Stomach (tissue), 9 donors: Measurements from ENCODE around the gene SLC17A2. TPM values are rescaled to one million over a fixed set of nuclear protein-coding genes. Genes with fewer than 3 reads are reported as not detected.
A peak's percentile ranks its signal among the peaks of the same experiment; 100 is the strongest.

ENCODE experiments used
- DNase-seq, 2 donors: peaks; one replicate each; pipeline versions ENCODE4 v3.0.0 to v3.0.0-alpha.2; 2013 to 2019
- H3K27ac ChIP-seq, 5 donors: fragments of 200-600 bp in 4 of 5; sonication (generic) in 4 of 5; one replicate each; pipeline ENCODE4 v1.5.1; 2013 to 2019; ENCODE audit warnings: mild to moderate bottlenecking in 1 of 5, moderate library complexity in 1 of 5
- H3K27me3 ChIP-seq, 3 donors: fragments of 200-600 bp; sonication (generic); one replicate each; pipeline ENCODE4 v1.5.1; 2017 to 2019; ENCODE audit warnings: mixed run types in 1 of 3
- H3K36me3 ChIP-seq, 4 donors: fragments of 200-600 bp; sonication (generic); 1 replicate in 3 of 4; 2 replicates in 1 of 4; pipeline ENCODE4 v1.5.1; 2016 to 2019
- H3K4me1 ChIP-seq, 4 donors: fragments of 200-600 bp; sonication (generic); one replicate each; pipeline ENCODE4 v1.5.1; 2016 to 2019
- H3K4me3 ChIP-seq, 4 donors: fragments of 200-600 bp; sonication (generic) in 3 of 4; one replicate each; pipeline ENCODE4 v1.5.1; 2016 to 2019; ENCODE audit warnings: mild to moderate bottlenecking in 1 of 4
- H3K9me3 ChIP-seq, 4 donors: fragments of 200-600 bp; sonication (generic); one replicate each; pipeline ENCODE4 v1.5.1; 2016 to 2019
- EP300 ChIP-seq: sonication (generic); formaldehyde crosslinking; IDR thresholded peaks from one replicate; pipeline ENCODE4 v1.6.1; 2017; ENCODE audit warnings: antibody characterized with exemption
- POLR2A ChIP-seq, 4 donors: fragments of 450-650 bp; IDR thresholded peaks; one replicate each; pipeline ENCODE4 v1.6.1; 2016; ENCODE audit warnings: antibody characterized with exemption in 4 of 4, control low read depth in 2 of 4, mild to moderate bottlenecking in 1 of 4, moderate library complexity in 1 of 4
- POLR2AphosphoS5 ChIP-seq, 3 donors: sonication (generic); formaldehyde crosslinking; IDR thresholded peaks; one replicate each; pipeline ENCODE4 v1.6.1; 2016; ENCODE audit warnings: antibody characterized with exemption in 3 of 3
- WGBS, 5 donors: extraction: QIAGEN DNeasy Blood & Tissue Kit in 3 of 5; methylation state at CpG; one replicate each; pipeline versions ENCODE4 v1.1.5 to v1.1.7; 2013 to 2018; 5-methylcytosine and 5-hydroxymethylcytosine counted together
- intact Hi-C: fragments of 100-400 bp; cut with DNase I; formaldehyde crosslinking; loops from one replicate; pipeline ENCODE4 v1.15.1; 2023; ENCODE audit warnings: low total_unique reads
- polyA plus RNA-seq, 3 donors: library from polyadenylated mRNA; stranded (reverse); fragments of 200-250 nt; gene quantifications; one replicate each; pipeline ENCODE4 v1.2.3, GENCODE V29; 2013
- total RNA-seq, 5 donors: library from RNA; depleted of rRNA; stranded (reverse); fragments of >200 nt; gene quantifications; one replicate each; pipeline versions ENCODE4 v1.1.0 to v1.2.3, GENCODE V29; 2014 to 2016
- TF ChIP-seq, protein P1 (sequence below), 7 experiments: fragments of 450-650 bp in 4 of 7; fragments of 200-600 bp in 3 of 7; sonication (generic) in 3 of 7; IDR thresholded peaks; one replicate each; pipeline ENCODE4 v1.5.1; 2016 to 2019; ENCODE audit warnings: antibody characterized with exemption in 7 of 7, control low read depth in 2 of 7, mild to moderate bottlenecking in 1 of 7
- donor health status: healthy with polysubstance abuse.
- donor health status: Bipolar disorder and iron deficiency.
- donor health status: healthy.

SLC17A2 gene
- total and polyA plus RNA-seq, 8 donors = not detected

DNA sequence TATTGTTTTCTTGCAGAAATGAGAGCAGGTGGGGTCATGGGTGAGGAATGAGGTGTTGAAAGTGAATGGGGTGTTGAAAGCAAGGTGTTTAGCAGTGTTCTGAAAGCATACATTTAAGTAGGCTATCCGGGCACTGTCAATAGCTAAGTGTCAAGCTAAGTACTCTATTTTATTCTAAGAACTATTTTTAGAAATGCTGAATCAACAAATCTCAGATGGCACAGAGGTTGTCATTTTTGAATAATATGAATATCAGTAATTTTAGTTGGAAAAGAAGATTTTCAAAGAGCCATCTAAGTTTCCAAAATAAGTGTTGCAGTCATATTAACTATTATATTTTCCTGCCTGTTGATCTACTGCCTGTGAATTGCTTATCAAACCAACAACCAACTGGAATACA, 34.7 kb downstream of the SLC17A2 start:
- 73 to 92% (median 80%) methylated on average over 1 of the region's 1 CpG for WGBS, 5 donors
- DNase-seq = no peak
- H3K27me3 ChIP-seq = no peaks in the 10 kb centered on the region
- TF ChIP-seq POLR2A (IDR thresholded peaks at IDR 0.05) (no peak), POLR2AphosphoS5 (IDR thresholded peaks at IDR 0.05) (no peak), EP300 (no peak)
- TF ChIP-seq, protein P1, sequence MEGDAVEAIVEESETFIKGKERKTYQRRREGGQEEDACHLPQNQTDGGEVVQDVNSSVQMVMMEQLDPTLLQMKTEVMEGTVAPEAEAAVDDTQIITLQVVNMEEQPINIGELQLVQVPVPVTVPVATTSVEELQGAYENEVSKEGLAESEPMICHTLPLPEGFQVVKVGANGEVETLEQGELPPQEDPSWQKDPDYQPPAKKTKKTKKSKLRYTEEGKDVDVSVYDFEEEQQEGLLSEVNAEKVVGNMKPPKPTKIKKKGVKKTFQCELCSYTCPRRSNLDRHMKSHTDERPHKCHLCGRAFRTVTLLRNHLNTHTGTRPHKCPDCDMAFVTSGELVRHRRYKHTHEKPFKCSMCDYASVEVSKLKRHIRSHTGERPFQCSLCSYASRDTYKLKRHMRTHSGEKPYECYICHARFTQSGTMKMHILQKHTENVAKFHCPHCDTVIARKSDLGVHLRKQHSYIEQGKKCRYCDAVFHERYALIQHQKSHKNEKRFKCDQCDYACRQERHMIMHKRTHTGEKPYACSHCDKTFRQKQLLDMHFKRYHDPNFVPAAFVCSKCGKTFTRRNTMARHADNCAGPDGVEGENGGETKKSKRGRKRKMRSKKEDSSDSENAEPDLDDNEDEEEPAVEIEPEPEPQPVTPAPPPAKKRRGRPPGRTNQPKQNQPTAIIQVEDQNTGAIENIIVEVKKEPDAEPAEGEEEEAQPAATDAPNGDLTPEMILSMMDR (IDR thresholded peaks at IDR 0.05) = no peak
- H3K4me3 ChIP-seq = no peak overlapping the region
- no peak overlapping the region for H3K27ac ChIP-seq
- H3K9me3 ChIP-seq = no peaks in the 10 kb centered on the region
- H3K36me3 ChIP-seq = no peaks in the 10 kb centered on the region
- no peaks in the 10 kb centered on the region for H3K4me1 ChIP-seq
- intact Hi-C loops = no loop called here

DNA sequence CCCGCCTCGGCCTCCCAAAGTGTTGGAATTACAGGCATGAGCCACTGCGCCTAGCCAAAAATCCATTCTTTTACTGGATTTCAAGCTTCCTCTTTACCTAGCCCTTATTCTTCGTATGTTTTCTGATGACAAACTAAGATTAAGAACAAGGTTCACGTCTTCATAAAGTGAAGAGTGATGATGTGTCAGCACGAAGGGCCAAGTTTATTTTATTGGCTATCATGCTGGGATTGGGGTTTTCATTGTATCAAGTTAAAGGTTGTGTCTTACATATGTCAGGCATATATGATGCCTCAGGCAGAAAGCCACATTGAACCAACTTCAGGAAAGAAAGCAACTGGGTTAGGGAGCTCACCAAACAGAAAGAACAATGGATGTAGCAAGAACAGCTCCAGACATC, 36.7 kb downstream of the SLC17A2 start:
- no peaks in the 10 kb centered on the region for H3K36me3 ChIP-seq
- no peaks in the 10 kb centered on the region for H3K9me3 ChIP-seq
- no peaks in the 10 kb centered on the region for H3K4me1 ChIP-seq
- DNase-seq = no peak
- TF ChIP-seq POLR2A (IDR thresholded peaks at IDR 0.05) (no peak), EP300 (no peak), POLR2AphosphoS5 (IDR thresholded peaks at IDR 0.05) (no peak)
- TF ChIP-seq, protein P1 (IDR thresholded peaks at IDR 0.05) = no peak
- H3K27ac ChIP-seq = no peak overlapping the region
- intact Hi-C loops = no loop called here
- no peak overlapping the region for H3K4me3 ChIP-seq
- WGBS, 5 donors = 71 to 83% (median 73%) methylated on average over 6 of the region's 6 CpGs
- no peaks in the 10 kb centered on the region for H3K27me3 ChIP-seq

DNA sequence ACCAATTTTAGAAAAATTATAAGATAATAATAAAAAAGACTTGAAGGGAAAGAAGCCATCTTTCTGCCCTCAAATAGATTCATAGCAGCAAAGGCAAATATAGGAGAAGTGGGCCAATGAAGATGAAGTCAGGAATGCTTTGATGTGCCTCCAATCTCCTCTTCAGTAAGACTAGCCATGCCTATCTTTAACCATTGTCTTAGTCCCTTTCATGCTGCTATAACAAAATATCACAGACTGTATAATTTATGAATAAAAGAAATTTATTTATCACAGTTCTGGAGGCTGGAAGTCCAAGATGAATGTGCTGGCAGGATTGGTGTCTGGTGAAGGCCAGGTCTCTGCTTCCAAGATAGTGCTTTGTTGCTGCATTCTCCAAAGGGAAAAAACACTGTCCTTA, 37.6 kb downstream of the SLC17A2 start:
- intact Hi-C loops = no loop called here
- Histone ChIP-seq H3K4me1 (no peaks in the 10 kb centered on the region), H3K36me3 (no peaks in the 10 kb centered on the region), H3K4me3 (no peak overlapping the region), H3K27me3 (no peaks in the 10 kb centered on the region), H3K27ac (no peak overlapping the region), H3K9me3 (no peaks in the 10 kb centered on the region)
- DNase-seq = no peak
- TF ChIP-seq EP300 (no peak), POLR2AphosphoS5 (IDR thresholded peaks at IDR 0.05) (no peak), POLR2A (IDR thresholded peaks at IDR 0.05) (no peak)
- TF ChIP-seq, protein P1 (IDR thresholded peaks at IDR 0.05) = no peak

DNA sequence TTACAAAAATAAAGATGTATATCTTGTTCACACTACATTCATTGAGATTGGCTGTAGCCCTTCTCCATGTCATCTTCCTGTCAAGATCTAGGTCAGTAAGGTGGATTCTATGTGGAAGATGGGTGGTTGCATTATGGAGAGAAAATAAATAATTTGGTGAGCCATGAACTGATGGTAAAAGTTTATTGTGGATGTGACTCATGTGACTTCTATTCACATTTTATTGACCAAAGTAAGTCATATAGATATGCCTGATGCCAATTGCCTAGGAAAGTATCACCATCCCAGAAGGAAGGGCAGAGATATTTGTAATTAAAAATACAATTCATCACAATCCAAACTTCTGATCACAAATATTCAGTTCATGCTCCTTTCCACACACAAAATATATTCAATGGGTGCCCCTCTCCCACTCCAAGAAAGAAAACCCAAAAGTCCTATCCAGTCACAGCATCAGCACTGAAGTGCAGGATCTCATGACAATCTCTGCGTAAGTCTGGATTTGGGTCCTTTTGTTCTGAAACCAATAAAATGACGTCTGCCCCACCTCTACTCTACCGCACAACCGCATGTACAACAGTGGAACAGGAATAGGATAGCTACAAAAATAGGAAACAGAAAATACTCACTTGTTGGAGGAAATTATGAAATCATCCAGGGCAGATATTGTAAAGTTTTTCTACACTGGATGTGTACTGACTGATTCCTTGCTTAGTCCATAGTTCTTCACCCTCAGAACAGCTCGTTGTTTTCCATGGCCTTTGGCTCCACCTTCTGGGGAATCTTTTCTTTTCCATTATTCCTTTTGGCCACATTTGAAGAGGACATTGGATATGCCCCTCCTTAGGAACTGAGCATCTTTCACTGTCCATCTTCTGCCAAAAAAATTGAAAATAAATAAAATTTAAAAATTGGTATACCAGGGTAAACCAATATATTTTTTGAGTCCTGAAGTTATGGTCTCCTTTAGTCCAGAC, 40.3 kb downstream of the SLC17A2 start:
- intact Hi-C loops = no loop called here
- 65 to 70% (median 68%) methylated on average over 5 of the region's 5 CpGs for WGBS, 5 donors
- TF ChIP-seq EP300 = no peak
- TF ChIP-seq, protein P1 (IDR thresholded peaks at IDR 0.05) = peak in 4 of 7 experiments; percentile 17 to 45 (median 40)
- H3K27ac ChIP-seq = no peak overlapping the region
- no peaks in the 10 kb centered on the region for H3K4me1 ChIP-seq
- no peaks in the 10 kb centered on the region for H3K9me3 ChIP-seq
- no peak overlapping the region for H3K4me3 ChIP-seq
- H3K36me3 ChIP-seq = no peaks in the 10 kb centered on the region
- no peaks in the 10 kb centered on the region for H3K27me3 ChIP-seq
- DNase-seq = peak in 1 of 2 donors; percentile 74
